HepG2 (cell line): ENCODE results near the gene BRCA1. TPM values are rescaled to one million over a fixed set of nuclear protein-coding genes. Genes with fewer than 3 reads are reported as not detected.
A peak's percentile ranks its signal among the peaks of the same experiment; 100 is the strongest.

ENCODE experiments used
- ETV6 ChIP-seq: sonication (generic); formaldehyde crosslinking; conservative IDR thresholded peaks from 2 replicates; pipeline ENCODE4 v1.4.0; 2020; ENCODE audit warnings: missing genetic modification reagents
- GABPA ChIP-seq, 2 experiments: IDR thresholded peaks; 2 replicates each; pipeline ENCODE4 v1.6.1; 2011 to 2016; ENCODE audit warnings: low read depth in 2 of 2, low read length in 1 of 2, missing biosample characterization in 1 of 2, missing genetic modification characterization in 1 of 2
- HNRNPUL1 ChIP-seq: fragments of 200-400 bp; formaldehyde crosslinking; IDR thresholded peaks from 2 replicates; pipeline ENCODE4 v1.6.1; 2017; ENCODE audit warnings: low read depth, mild to moderate bottlenecking, low read length, moderate library complexity
- IRX3 ChIP-seq: sonication (generic); formaldehyde crosslinking; IDR thresholded peaks from 2 replicates; pipeline ENCODE4 v1.8.1; 2023; ENCODE audit warnings: mild to moderate bottlenecking, low read depth, missing genetic modification reagents, borderline replicate concordance
- KAT8 ChIP-seq: IDR thresholded peaks from 2 replicates; pipeline ENCODE4 v1.6.1; 2016; ENCODE audit warnings: missing genetic modification reagents, missing compliant biosample characterization
- MBD4 ChIP-seq: IDR thresholded peaks from 2 replicates; pipeline ENCODE4 v1.6.1; 2012; ENCODE audit warnings: low read length, inconsistent platforms, borderline replicate concordance
- MTA1 ChIP-seq: sonication (generic); formaldehyde crosslinking; IDR thresholded peaks from 2 replicates; pipeline ENCODE4 v1.4.0; 2020; ENCODE audit warnings: missing genetic modification reagents, mild to moderate bottlenecking, borderline replicate concordance
- NFKBIZ ChIP-seq: IDR thresholded peaks from 2 replicates; pipeline ENCODE4 v1.6.1; 2018; ENCODE audit warnings: missing genetic modification reagents, missing compliant biosample characterization
- NR1H2 ChIP-seq: sonication (generic); formaldehyde crosslinking; IDR thresholded peaks from 2 replicates; pipeline ENCODE4 v1.8.1; 2022; ENCODE audit warnings: low read depth, missing genetic modification reagents, borderline replicate concordance
- PITX1 ChIP-seq: sonication (generic); formaldehyde crosslinking; IDR thresholded peaks from 2 replicates; pipeline ENCODE4 v1.5.1; 2020; ENCODE audit warnings: mild to moderate bottlenecking, missing genetic modification reagents
- PRMT3 ChIP-seq: sonication (generic); formaldehyde crosslinking; IDR thresholded peaks from 2 replicates; pipeline ENCODE4 v1.8.1; 2022; ENCODE audit warnings: low read depth, mild to moderate bottlenecking, moderate library complexity, missing genetic modification reagents, borderline replicate concordance
- RARA ChIP-seq: IDR thresholded peaks from 2 replicates; pipeline ENCODE4 v1.6.1; 2016; ENCODE audit warnings: missing genetic modification reagents, missing compliant biosample characterization
- SIX1 ChIP-seq: sonication (generic); formaldehyde crosslinking; IDR thresholded peaks from 2 replicates; pipeline ENCODE4 v1.4.0; 2020; ENCODE audit warnings: missing genetic modification reagents, borderline replicate concordance
- SP1 ChIP-seq, 2 experiments: fragments of 450-650 bp in 1 of 2; sonication (generic) in 1 of 2; formaldehyde crosslinking in 1 of 2; IDR thresholded peaks; 2 replicates each; pipeline versions ENCODE4 v1.4.0 to v1.6.1; 2016 to 2020; ENCODE audit warnings: missing genetic modification reagents in 1 of 2
- XRCC5 ChIP-seq: fragments of 200-400 bp; formaldehyde crosslinking; optimal IDR thresholded peaks from 2 replicates; pipeline ENCODE3; 2017; ENCODE audit warnings: mild to moderate bottlenecking, low read length
- ZNF317 ChIP-seq: sonication (generic); formaldehyde crosslinking; IDR thresholded peaks from 2 replicates; pipeline ENCODE4 v1.5.0; 2020; ENCODE audit warnings: mild to moderate bottlenecking, missing genetic modification reagents
- ZNF335 ChIP-seq: sonication (generic); formaldehyde crosslinking; IDR thresholded peaks from 2 replicates; pipeline ENCODE4 v1.4.0; 2020; ENCODE audit warnings: missing genetic modification reagents
- ZNF446 ChIP-seq: sonication (generic); formaldehyde crosslinking; IDR thresholded peaks from 2 replicates; pipeline ENCODE4 v1.5.0; 2020; ENCODE audit warnings: mild to moderate bottlenecking, missing genetic modification reagents
- ZNF678 ChIP-seq: sonication (generic); formaldehyde crosslinking; IDR thresholded peaks from 2 replicates; pipeline ENCODE4 v1.4.0; 2020; ENCODE audit warnings: mild to moderate bottlenecking, missing genetic modification reagents
- ZNF713 ChIP-seq: sonication (generic); formaldehyde crosslinking; IDR thresholded peaks from 2 replicates; pipeline ENCODE4 v1.4.0; 2020; ENCODE audit warnings: mild to moderate bottlenecking, missing genetic modification reagents
- polyA plus RNA-seq, 8 experiments: library from polyadenylated mRNA; depleted of rRNA in 3 of 8; stranded (reverse) in 7 of 8; unstranded in 1 of 8; fragments of >200 nt; fragmentation: Illumina TruSeq in 4 of 8; extraction: Trizol in 4 of 8; gene quantifications; 2 replicates each; pipeline versions ENCODE4 v1.2.1 to v1.2.3, GENCODE V29; 2011 to 2016; ENCODE audit warnings: low read depth in 4 of 8, missing spikeins in 1 of 8, mixed read lengths in 1 of 8; ENCODE audit not compliant: insufficient read depth in 1 of 8
- total RNA-seq, 5 experiments: library from RNA; depleted of rRNA; stranded (reverse); fragments of >200 nt; fragmentation: Illumina TruSeq; extraction: Trizol; gene quantifications; 2 replicates each; pipeline ENCODE4 v1.2.3, GENCODE V29; 2016; ENCODE audit warnings: low read depth in 1 of 5
- TF ChIP-seq, protein P1 (sequence below): sonication (generic); formaldehyde crosslinking; IDR thresholded peaks from 2 replicates; pipeline ENCODE4 v1.9.0; 2021; ENCODE audit warnings: missing genetic modification reagents, mild to moderate bottlenecking, borderline replicate concordance
- TF ChIP-seq, protein P2 (sequence below): IDR thresholded peaks from 2 replicates; pipeline ENCODE4 v1.6.1; 2016; ENCODE audit warnings: missing biosample characterization, missing genetic modification reagents, low read depth
- TF ChIP-seq, protein P3 (sequence below): sonication (generic); formaldehyde crosslinking; IDR thresholded peaks from 2 replicates; pipeline ENCODE4 v1.4.0; 2020; ENCODE audit warnings: missing genetic modification reagents
- TF ChIP-seq, protein P4 (sequence below): sonication (generic); formaldehyde crosslinking; IDR thresholded peaks from 2 replicates; pipeline ENCODE4 v1.4.0; 2020; ENCODE audit warnings: low read depth, mild to moderate bottlenecking, missing genetic modification reagents

Gene BRCA1
- total and polyA plus RNA-seq, 2 of the 13 experiments (the other 11 are each of a cell fraction or from before 2014, with no cell fraction given): 13.3 to 37.5 TPM

DNA sequence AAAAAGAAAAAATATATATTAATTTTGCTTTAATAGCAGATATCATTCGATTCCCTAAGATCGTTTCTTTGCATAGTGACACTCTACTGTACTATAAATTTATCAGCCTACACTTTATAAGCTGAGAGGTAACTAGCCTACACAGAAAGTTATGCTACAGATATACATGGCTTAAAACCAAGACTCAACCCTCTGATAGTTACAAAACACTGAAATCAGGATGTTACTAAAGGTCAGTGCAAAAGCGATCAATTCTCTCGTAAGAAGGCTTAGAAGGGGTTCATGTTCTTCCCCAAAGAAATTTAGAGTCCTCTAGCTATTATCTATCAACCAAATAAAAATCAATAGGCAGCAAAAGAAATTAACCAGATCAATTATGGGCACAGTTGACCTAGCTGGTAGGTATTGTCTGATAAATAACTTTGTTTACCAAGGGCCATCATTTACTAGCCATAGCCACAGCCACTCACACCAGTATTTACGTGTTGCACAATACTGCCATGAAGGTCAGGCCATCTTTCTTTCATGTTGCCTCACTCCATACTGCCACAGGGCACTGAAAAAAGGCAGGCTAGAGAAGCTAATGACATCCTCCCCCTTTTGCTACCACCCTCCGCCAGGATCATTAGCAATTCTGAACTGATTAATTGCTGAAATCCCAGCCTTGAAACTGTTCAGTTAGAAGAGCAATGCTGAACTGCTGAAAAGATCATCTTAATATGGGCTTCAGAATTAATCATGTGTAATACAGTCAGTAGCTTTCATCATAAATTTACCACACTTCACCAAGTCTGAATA lies 56.4 kb downstream of the BRCA1 start (continued):
- TF ChIP-seq, protein P1, sequence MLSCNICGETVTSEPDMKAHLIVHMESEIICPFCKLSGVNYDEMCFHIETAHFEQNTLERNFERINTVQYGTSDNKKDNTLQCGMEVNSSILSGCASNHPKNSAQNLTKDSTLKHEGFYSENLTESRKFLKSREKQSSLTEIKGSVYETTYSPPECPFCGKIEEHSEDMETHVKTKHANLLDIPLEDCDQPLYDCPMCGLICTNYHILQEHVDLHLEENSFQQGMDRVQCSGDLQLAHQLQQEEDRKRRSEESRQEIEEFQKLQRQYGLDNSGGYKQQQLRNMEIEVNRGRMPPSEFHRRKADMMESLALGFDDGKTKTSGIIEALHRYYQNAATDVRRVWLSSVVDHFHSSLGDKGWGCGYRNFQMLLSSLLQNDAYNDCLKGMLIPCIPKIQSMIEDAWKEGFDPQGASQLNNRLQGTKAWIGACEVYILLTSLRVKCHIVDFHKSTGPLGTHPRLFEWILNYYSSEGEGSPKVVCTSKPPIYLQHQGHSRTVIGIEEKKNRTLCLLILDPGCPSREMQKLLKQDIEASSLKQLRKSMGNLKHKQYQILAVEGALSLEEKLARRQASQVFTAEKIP (CRISPR knock-in tag): no peak
- peak; percentile 80; the same call in 1 of the 2 replicates for TF ChIP-seq PRMT3 (CRISPR knock-in tag)
- peak; percentile 94 for TF ChIP-seq RARA
- no peak for TF ChIP-seq ZNF678
- TF ChIP-seq, protein P2, sequence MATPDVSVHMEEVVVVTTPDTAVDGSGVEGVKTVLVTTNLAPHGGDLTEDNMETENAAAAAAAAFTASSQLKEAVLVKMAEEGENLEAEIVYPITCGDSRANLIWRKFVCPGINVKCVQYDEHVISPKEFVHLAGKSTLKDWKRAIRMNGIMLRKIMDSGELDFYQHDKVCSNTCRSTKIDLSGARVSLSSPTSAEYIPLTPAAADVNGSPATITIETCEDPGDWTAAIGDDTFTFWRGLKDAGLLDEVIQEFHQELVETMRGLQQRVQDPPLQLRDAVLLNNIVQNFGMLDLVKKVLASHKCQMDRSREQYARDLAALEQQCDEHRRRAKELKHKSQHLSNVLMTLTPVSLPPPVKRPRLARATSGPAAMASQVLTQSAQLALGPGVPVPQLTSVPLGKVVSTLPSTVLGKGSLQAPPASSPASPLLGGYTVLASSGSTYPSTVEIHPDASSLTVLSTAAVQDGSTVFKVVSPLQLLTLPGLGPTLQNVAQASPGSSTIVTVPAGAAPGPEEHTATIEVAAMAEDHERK: no peak
- TF ChIP-seq SP1 (IDR thresholded peaks at IDR 0.05): no peak
- peak; percentile 57; the same call in 1 of the 2 replicates for TF ChIP-seq SP1 (CRISPR knock-in tag; IDR thresholded peaks at IDR 0.05)
- TF ChIP-seq GABPA (IDR thresholded peaks at IDR 0.05; ENCODE audit: low read depth, low read length): no peak
- peak; percentile 57 for TF ChIP-seq GABPA (CRISPR knock-in tag; IDR thresholded peaks at IDR 0.05; ENCODE audit: low read depth)
- TF ChIP-seq SIX1 (CRISPR knock-in tag): peak; percentile 57; the same call in 1 of the 2 replicates
- peak; percentile 65 for TF ChIP-seq XRCC5
- peak; percentile 57; the same call in 1 of the 2 replicates for TF ChIP-seq ZNF335 (CRISPR knock-in tag)
- TF ChIP-seq IRX3 (CRISPR knock-in tag): no peak
- TF ChIP-seq MTA1: no peak; the same call in 1 of the 2 replicates
- TF ChIP-seq ZNF446 (CRISPR knock-in tag): no peak
- no peak; the same call in 1 of the 2 replicates for TF ChIP-seq NR1H2 (CRISPR knock-in tag)
- peak; percentile 85; the same call in 1 of the 2 replicates for TF ChIP-seq MBD4
- TF ChIP-seq, protein P3, sequence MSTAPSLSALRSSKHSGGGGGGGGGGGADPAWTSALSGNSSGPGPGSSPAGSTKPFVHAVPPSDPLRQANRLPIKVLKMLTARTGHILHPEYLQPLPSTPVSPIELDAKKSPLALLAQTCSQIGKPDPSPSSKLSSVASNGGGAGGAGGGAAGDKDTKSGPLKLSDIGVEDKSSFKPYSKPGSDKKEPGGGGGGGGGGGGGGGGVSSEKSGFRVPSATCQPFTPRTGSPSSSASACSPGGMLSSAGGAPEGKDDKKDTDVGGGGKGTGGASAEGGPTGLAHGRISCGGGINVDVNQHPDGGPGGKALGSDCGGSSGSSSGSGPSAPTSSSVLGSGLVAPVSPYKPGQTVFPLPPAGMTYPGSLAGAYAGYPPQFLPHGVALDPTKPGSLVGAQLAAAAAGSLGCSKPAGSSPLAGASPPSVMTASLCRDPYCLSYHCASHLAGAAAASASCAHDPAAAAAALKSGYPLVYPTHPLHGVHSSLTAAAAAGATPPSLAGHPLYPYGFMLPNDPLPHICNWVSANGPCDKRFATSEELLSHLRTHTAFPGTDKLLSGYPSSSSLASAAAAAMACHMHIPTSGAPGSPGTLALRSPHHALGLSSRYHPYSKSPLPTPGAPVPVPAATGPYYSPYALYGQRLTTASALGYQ (CRISPR knock-in tag): peak; percentile 81
- no peak for TF ChIP-seq ZNF713 (CRISPR knock-in tag)
- TF ChIP-seq KAT8 (CRISPR knock-in tag): peak; percentile 88
- TF ChIP-seq, protein P4, sequence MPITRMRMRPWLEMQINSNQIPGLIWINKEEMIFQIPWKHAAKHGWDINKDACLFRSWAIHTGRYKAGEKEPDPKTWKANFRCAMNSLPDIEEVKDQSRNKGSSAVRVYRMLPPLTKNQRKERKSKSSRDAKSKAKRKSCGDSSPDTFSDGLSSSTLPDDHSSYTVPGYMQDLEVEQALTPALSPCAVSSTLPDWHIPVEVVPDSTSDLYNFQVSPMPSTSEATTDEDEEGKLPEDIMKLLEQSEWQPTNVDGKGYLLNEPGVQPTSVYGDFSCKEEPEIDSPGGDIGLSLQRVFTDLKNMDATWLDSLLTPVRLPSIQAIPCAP (CRISPR knock-in tag): no peak
- TF ChIP-seq ZNF317 (CRISPR knock-in tag): peak; percentile 88
- TF ChIP-seq ETV6 (CRISPR knock-in tag): peak; percentile 69; the same call in 1 of the 2 replicates
- TF ChIP-seq NFKBIZ: peak; percentile 92; the same call in 1 of the 2 replicates
- no peak for TF ChIP-seq HNRNPUL1
- TF ChIP-seq PITX1 (CRISPR knock-in tag): peak; percentile 90
